SJCRH30 (cell line): ENCODE measurements around the gene GBP6. TPM values are rescaled to one million over a fixed set of nuclear protein-coding genes. Genes with fewer than 3 reads are reported as not detected.
"Not testable (repeated sequence)": the region's sequence is repeated elsewhere in the genome, so short reads cannot be mapped to it uniquely, and the experiment has no call there.

Experiments
- DNase-seq, 2 experiments: peaks; one replicate each; pipeline ENCODE4 v3.0.0-alpha.2; 2015 to 2020
- H3K27ac ChIP-seq: fragments of 250-450 bp; sonication (Bioruptor Pico); 2 replicates; pipeline ENCODE4 v1.5.1; 2020; ENCODE audit warnings: mild to moderate bottlenecking, moderate library complexity
- H3K27me3 ChIP-seq: fragments of 250-450 bp; sonication (Bioruptor Pico); 2 replicates; pipeline ENCODE4 v1.5.1; 2020; ENCODE audit warnings: mild to moderate bottlenecking, moderate library complexity
- H3K36me3 ChIP-seq: fragments of 250-450 bp; sonication (Bioruptor Pico); 2 replicates; pipeline ENCODE4 v1.5.1; 2020; ENCODE audit warnings: mild to moderate bottlenecking, moderate library complexity
- H3K4me1 ChIP-seq: fragments of 250-450 bp; sonication (Bioruptor Pico); 2 replicates; pipeline ENCODE4 v1.5.1; 2020; ENCODE audit warnings: mild to moderate bottlenecking, moderate library complexity
- H3K4me3 ChIP-seq: fragments of 250-450 bp; sonication (Bioruptor Pico); 2 replicates; pipeline ENCODE4 v1.5.1; 2020; ENCODE audit warnings: mild to moderate bottlenecking, moderate library complexity
- H3K9me3 ChIP-seq: fragments of 250-450 bp; sonication (Bioruptor Pico); replicated peaks from 2 replicates; pipeline ENCODE4 v1.5.1; 2020; ENCODE audit warnings: mild to moderate bottlenecking, moderate library complexity
- total RNA-seq: library from RNA; depleted of rRNA; stranded (reverse); fragments of >200 nt; shearing (Covaris generic); gene quantifications from 2 replicates; pipeline ENCODE4 v1.2.3, GENCODE V29; 2014

Gene GBP6
- total RNA-seq, 1 experiment from 2014 or later, result not detected

GRCh38 chr1:89356658-89357400 is 7.0 kb upstream of the GBP6 start:
- H3K4me1 ChIP-seq, result no peaks in the 10 kb centered on the region
- H3K4me3 ChIP-seq, result no peak overlapping the region
- H3K36me3 ChIP-seq, result no peaks in the 10 kb centered on the region
- DNase-seq, result no peak
- H3K27me3 ChIP-seq, result peaks cover 8% of the 10 kb centered on the region; the same call in 1 of the 2 replicates
- H3K27ac ChIP-seq, result no peak overlapping the region
- H3K9me3 ChIP-seq, result no peaks in the 10 kb centered on the region

- peak; percentile 56 to 75 for DNase-seq
- no peaks in the 10 kb centered on the region for H3K36me3 ChIP-seq
These were observed 5.5 kb upstream of the GBP6 start for GRCh38 chr1:89358287-89358893.

GRCh38 chr1:89360716-89361115 is 3.1 kb upstream of the GBP6 start:
- Histone ChIP-seq H3K27ac (no peak overlapping the region), H3K27me3 (peaks cover 8% of the 10 kb centered on the region; the same call in 1 of the 2 replicates), H3K9me3 (no peaks in the 10 kb centered on the region), H3K4me3 (no peak overlapping the region), H3K36me3 (no peaks in the 10 kb centered on the region), H3K4me1 (no peaks in the 10 kb centered on the region)
- DNase-seq, result no peak

More at GRCh38 chr1:89358287-89358893, 5.5 kb upstream of the GBP6 start:
- peaks cover 8% of the 10 kb centered on the region; the same call in 1 of the 2 replicates for H3K27me3 ChIP-seq
- no peak overlapping the region for H3K27ac ChIP-seq
- H3K4me1 ChIP-seq, result no peaks in the 10 kb centered on the region
- no peak overlapping the region for H3K4me3 ChIP-seq
- H3K9me3 ChIP-seq, result no peaks in the 10 kb centered on the region

- no peak for DNase-seq
- H3K36me3 ChIP-seq, result no peaks in the 10 kb centered on the region
- H3K27ac ChIP-seq, result no peak overlapping the region
- H3K4me1 ChIP-seq, result no peaks in the 10 kb centered on the region
- H3K4me3 ChIP-seq, result no peak overlapping the region
- peaks cover 5% of the 10 kb centered on the region; the same call in 1 of the 2 replicates for H3K27me3 ChIP-seq
- H3K9me3 ChIP-seq, result no peaks in the 10 kb centered on the region
These were observed 2.2 kb upstream of the GBP6 start for GRCh38 chr1:89361681-89362080.

- no peaks in the 10 kb centered on the region for H3K9me3 ChIP-seq
- H3K4me3 ChIP-seq, result no peak overlapping the region
- no peaks in the 10 kb centered on the region for H3K4me1 ChIP-seq
- H3K27me3 ChIP-seq, result 0 out of 2 replicates have a peak, but pooled peaks cover 3% of the 10 kb centered on the region
- no peaks in the 10 kb centered on the region for H3K36me3 ChIP-seq
- no peak overlapping the region for H3K27ac ChIP-seq
- no peak for DNase-seq
These were observed 663 bp upstream of the GBP6 start for GRCh38 chr1:89363196-89363595.

- H3K4me3 ChIP-seq, result no peak overlapping the region
- 0 out of 2 replicates have a peak, but pooled peaks cover 3% of the 10 kb centered on the region for H3K27me3 ChIP-seq
- DNase-seq, result no peak
- no peaks in the 10 kb centered on the region for H3K36me3 ChIP-seq
- no peak overlapping the region for H3K27ac ChIP-seq
- no peaks in the 10 kb centered on the region for H3K4me1 ChIP-seq
- H3K9me3 ChIP-seq, result no peaks in the 10 kb centered on the region
These were observed 1.2 kb downstream of the GBP6 start for GRCh38 chr1:89364954-89365550.

- Histone ChIP-seq H3K9me3 (no peaks in the 10 kb centered on the region), H3K27ac (no peak overlapping the region), H3K27me3 (no peaks in the 10 kb centered on the region), H3K36me3 (no peaks in the 10 kb centered on the region), H3K4me3 (no peak overlapping the region), H3K4me1 (no peaks in the 10 kb centered on the region)
- DNase-seq, result no peak
These were observed 3.4 kb downstream of the GBP6 start for GRCh38 chr1:89367221-89367620.

GRCh38 chr1:89369331-89369730 is 5.5 kb downstream of the GBP6 start:
- no peak overlapping the region for H3K27ac ChIP-seq
- DNase-seq, result no peak
- H3K4me3 ChIP-seq, result no peak overlapping the region
- no peaks in the 10 kb centered on the region for H3K9me3 ChIP-seq
- H3K4me1 ChIP-seq, result no peaks in the 10 kb centered on the region
- no peaks in the 10 kb centered on the region for H3K36me3 ChIP-seq
- no peaks in the 10 kb centered on the region for H3K27me3 ChIP-seq

- not testable (repeated sequence) for H3K9me3 ChIP-seq, H3K4me3 ChIP-seq, H3K36me3 ChIP-seq, H3K27me3 ChIP-seq, DNase-seq, H3K27ac ChIP-seq, H3K4me1 ChIP-seq
These were observed 10.0 kb downstream of the GBP6 start for GRCh38 chr1:89373810-89374209.

- H3K9me3 ChIP-seq, result no peaks in the 10 kb centered on the region
- H3K27ac ChIP-seq, result no peak overlapping the region
- no peaks in the 10 kb centered on the region for H3K4me1 ChIP-seq
- no peak for DNase-seq
- H3K36me3 ChIP-seq, result no peaks in the 10 kb centered on the region
- no peak overlapping the region for H3K4me3 ChIP-seq
- no peaks in the 10 kb centered on the region; the same call in 1 of the 2 replicates for H3K27me3 ChIP-seq
These were observed 14.1 kb downstream of the GBP6 start for GRCh38 chr1:89378001-89378400.

- H3K4me1 ChIP-seq, result no peaks in the 10 kb centered on the region
- no peak overlapping the region for H3K4me3 ChIP-seq
- H3K27me3 ChIP-seq, result no peaks in the 10 kb centered on the region; the same call in 1 of the 2 replicates
- no peaks in the 10 kb centered on the region for H3K36me3 ChIP-seq
- H3K9me3 ChIP-seq, result no peaks in the 10 kb centered on the region
- H3K27ac ChIP-seq, result no peak overlapping the region
- DNase-seq, result no peak
These were observed 17.8 kb downstream of the GBP6 start for GRCh38 chr1:89381618-89382017.

GRCh38 chr1:89382479-89382878 is 18.6 kb downstream of the GBP6 start:
- no peaks in the 10 kb centered on the region for H3K4me1 ChIP-seq
- H3K27me3 ChIP-seq, result no peaks in the 10 kb centered on the region; the same call in 1 of the 2 replicates
- H3K9me3 ChIP-seq, result no peaks in the 10 kb centered on the region
- DNase-seq, result no peak
- H3K36me3 ChIP-seq, result no peaks in the 10 kb centered on the region
- H3K27ac ChIP-seq, result no peak overlapping the region
- H3K4me3 ChIP-seq, result no peak overlapping the region

GRCh38 chr1:89383185-89383584 is 19.3 kb downstream of the GBP6 start:
- DNase-seq, result no peak
- H3K27me3 ChIP-seq, result no peaks in the 10 kb centered on the region; the same call in 1 of the 2 replicates
- no peaks in the 10 kb centered on the region for H3K36me3 ChIP-seq
- no peaks in the 10 kb centered on the region for H3K4me1 ChIP-seq
- H3K27ac ChIP-seq, result no peak overlapping the region
- no peak overlapping the region for H3K4me3 ChIP-seq
- H3K9me3 ChIP-seq, result no peaks in the 10 kb centered on the region

- no peak for DNase-seq
- H3K27me3 ChIP-seq, result no peaks in the 10 kb centered on the region
- H3K27ac ChIP-seq, result no peak overlapping the region
- no peaks in the 10 kb centered on the region for H3K9me3 ChIP-seq
- no peaks in the 10 kb centered on the region for H3K36me3 ChIP-seq
- no peak overlapping the region for H3K4me3 ChIP-seq
- H3K4me1 ChIP-seq, result no peaks in the 10 kb centered on the region
These were observed 26.8 kb downstream of the GBP6 start for GRCh38 chr1:89390707-89391106.

GRCh38 chr1:89391686-89392085 is 27.8 kb downstream of the GBP6 start:
- H3K27ac ChIP-seq, result no peak overlapping the region

More at GRCh38 chr1:89391686-89392085, 27.8 kb downstream of the GBP6 start:
- no peaks in the 10 kb centered on the region for H3K4me1 ChIP-seq
- no peak overlapping the region for H3K4me3 ChIP-seq
- no peaks in the 10 kb centered on the region for H3K36me3 ChIP-seq
- H3K27me3 ChIP-seq, result no peaks in the 10 kb centered on the region
- DNase-seq, result no peak
- H3K9me3 ChIP-seq, result no peaks in the 10 kb centered on the region
